H9 (cell line): ENCODE results near the gene PRSS3. TPM values are rescaled to one million over a fixed set of nuclear protein-coding genes. Genes with fewer than 3 reads are reported as not detected.
"Not testable (repeated sequence)": the region's sequence is repeated elsewhere in the genome, so short reads cannot be mapped to it uniquely, and the experiment has no call there.

Experiments used
- DNase-seq: peaks from one replicate; pipeline ENCODE4 v3.0.0-alpha.2; 2017
- H2AFZ ChIP-seq: one replicate; pipeline ENCODE4 v1.6.1; 2013; ENCODE audit warnings: mild to moderate bottlenecking, low read length, control low read depth, moderate library complexity
- H2AK5ac ChIP-seq: 2 replicates; pipeline ENCODE4 v1.6.1; 2013; ENCODE audit warnings: low read length, control low read depth, mixed read lengths; ENCODE audit not compliant: insufficient read length
- H2BK120ac ChIP-seq: one replicate; pipeline ENCODE4 v1.6.1; 2013; ENCODE audit warnings: low read depth, mild to moderate bottlenecking, low read length, control low read depth, inconsistent platforms; ENCODE audit not compliant: poor library complexity, severe bottlenecking
- H2BK12ac ChIP-seq: 2 replicates; pipeline ENCODE4 v1.6.1; 2013; ENCODE audit warnings: low read length, control low read depth, mixed read lengths, low read depth; ENCODE audit not compliant: insufficient read length
- H2BK15ac ChIP-seq: 2 replicates; pipeline ENCODE4 v1.6.1; 2013; ENCODE audit warnings: low read depth, low read length, control low read depth
- H2BK20ac ChIP-seq: one replicate; pipeline ENCODE4 v1.6.1; 2013; ENCODE audit warnings: low read depth, mild to moderate bottlenecking, low read length, control low read depth, inconsistent platforms; ENCODE audit not compliant: poor library complexity, severe bottlenecking
- H2BK5ac ChIP-seq: 2 replicates; pipeline ENCODE4 v1.6.1; 2013; ENCODE audit warnings: low read length, control low read depth, mixed read lengths; ENCODE audit not compliant: insufficient read length
- H3K14ac ChIP-seq: 2 replicates; pipeline ENCODE4 v1.6.1; 2013; ENCODE audit warnings: low read length, control low read depth; ENCODE audit not compliant: insufficient read depth
- H3K18ac ChIP-seq: 2 replicates; pipeline ENCODE4 v1.6.1; 2013; ENCODE audit warnings: low read depth, mild to moderate bottlenecking, mixed read lengths, low read length, control low read depth; ENCODE audit not compliant: insufficient read length
- H3K23ac ChIP-seq: 2 replicates; pipeline ENCODE4 v1.6.1; 2013; ENCODE audit warnings: low read length, control low read depth, mixed read lengths, low read depth; ENCODE audit not compliant: insufficient read length
- H3K23me2 ChIP-seq: 2 replicates; pipeline ENCODE4 v1.6.1; 2013; ENCODE audit warnings: low read depth, mild to moderate bottlenecking, mixed read lengths, low read length, control low read depth; ENCODE audit not compliant: insufficient read length, poor library complexity, severe bottlenecking
- H3K27ac ChIP-seq: 2 replicates; pipeline ENCODE4 v1.5.1; 2013; ENCODE audit warnings: low read length, control low read depth, mixed read lengths, low read depth; ENCODE audit not compliant: insufficient read length
- H3K27me3 ChIP-seq: 2 replicates; pipeline ENCODE4 v1.6.1; 2013; ENCODE audit warnings: low read length, control low read depth, inconsistent platforms; ENCODE audit not compliant: insufficient read depth
- H3K4ac ChIP-seq: 2 replicates; pipeline ENCODE4 v1.6.1; 2013; ENCODE audit warnings: low read depth, mild to moderate bottlenecking, control low read depth, inconsistent platforms, low read length, moderate library complexity
- H3K4me1 ChIP-seq: 2 replicates; pipeline ENCODE4 v1.6.1; 2013; ENCODE audit warnings: low read length, control low read depth, inconsistent platforms; ENCODE audit not compliant: insufficient read depth
- H3K4me2 ChIP-seq: 2 replicates; pipeline ENCODE4 v1.6.1; 2013; ENCODE audit warnings: low read length, control low read depth, mixed read lengths; ENCODE audit not compliant: insufficient read length, insufficient read depth
- H3K56ac ChIP-seq: 2 replicates; pipeline ENCODE4 v1.6.1; 2013; ENCODE audit warnings: low read depth, mild to moderate bottlenecking, mixed read lengths, low read length, control low read depth; ENCODE audit not compliant: insufficient read length
- H3K79me1 ChIP-seq: 2 replicates; pipeline ENCODE4 v1.6.1; 2013; ENCODE audit warnings: low read depth, mild to moderate bottlenecking, moderate library complexity, low read length, control low read depth, inconsistent platforms; ENCODE audit not compliant: insufficient read depth, poor library complexity, severe bottlenecking
- H3K79me2 ChIP-seq: 2 replicates; pipeline ENCODE4 v1.6.1; 2013; ENCODE audit warnings: low read length, control low read depth, inconsistent platforms; ENCODE audit not compliant: insufficient read depth
- H3K9ac ChIP-seq: 2 replicates; pipeline ENCODE4 v1.6.1; 2013; ENCODE audit warnings: low read length, control low read depth, mixed read lengths; ENCODE audit not compliant: insufficient read length; ENCODE audit errors: extremely low read depth
- H3K9me3 ChIP-seq: one replicate; pipeline ENCODE4 v1.6.1; 2013; ENCODE audit warnings: low read depth, low read length, inconsistent platforms; ENCODE audit not compliant: control insufficient read depth
- H3T11ph ChIP-seq: one replicate; pipeline ENCODE4 v1.6.1; 2013; ENCODE audit warnings: mild to moderate bottlenecking, low read length, control low read depth, inconsistent platforms
- H4K20me1 ChIP-seq: one replicate; pipeline ENCODE4 v1.6.1; 2013; ENCODE audit not compliant: control insufficient read depth, insufficient read length, insufficient read depth
- H4K5ac ChIP-seq: 2 replicates; pipeline ENCODE4 v1.6.1; 2013; ENCODE audit warnings: low read depth, mild to moderate bottlenecking, mixed read lengths, low read length, control low read depth; ENCODE audit not compliant: insufficient read length
- H4K8ac ChIP-seq: replicated peaks from 2 replicates; pipeline ENCODE4 v1.6.1; 2013; ENCODE audit warnings: low read length, control low read depth, mixed read lengths, low read depth; ENCODE audit not compliant: insufficient read length
- H4K91ac ChIP-seq: 2 replicates; pipeline ENCODE4 v1.6.1; 2013; ENCODE audit warnings: low read depth, mild to moderate bottlenecking, moderate library complexity, mixed read lengths, low read length, control low read depth; ENCODE audit not compliant: insufficient read length
- H3K27ac Mint-ChIP-seq, 3 experiments: 2 replicates in 2 of 3; 3 replicates in 1 of 3; pipeline ENCODE4 v1.8.0; 2020 to 2021; ENCODE audit warnings: mixed read lengths in 3 of 3, mild to moderate bottlenecking in 1 of 3, moderate library complexity in 1 of 3
- H3K27me3 Mint-ChIP-seq: 2 replicates; pipeline ENCODE4 v1.8.0; 2021; ENCODE audit warnings: low read depth, mild to moderate bottlenecking, moderate library complexity, mixed read lengths
- H3K36me3 Mint-ChIP-seq, 3 experiments: 2 replicates in 2 of 3; 3 replicates in 1 of 3; pipeline ENCODE4 v1.8.0; 2020 to 2021; ENCODE audit warnings: low read depth in 3 of 3, mixed read lengths in 3 of 3; ENCODE audit not compliant: insufficient read depth in 1 of 3
- H3K4me1 Mint-ChIP-seq, 2 experiments: 2 replicates each; pipeline ENCODE4 v1.8.0; 2020; ENCODE audit warnings: mixed read lengths in 2 of 2
- H3K4me3 Mint-ChIP-seq, 2 experiments: 2 replicates in 1 of 2; 3 replicates in 1 of 2; pipeline ENCODE4 v1.8.0; 2020 to 2021; ENCODE audit warnings: mild to moderate bottlenecking in 2 of 2, mixed read lengths in 2 of 2, moderate library complexity in 1 of 2
- H3K9me3 Mint-ChIP-seq, 2 experiments: 2 replicates in 1 of 2; 3 replicates in 1 of 2; pipeline ENCODE4 v1.8.0; 2020; ENCODE audit warnings: mild to moderate bottlenecking in 2 of 2, mixed read lengths in 2 of 2, moderate library complexity in 1 of 2
- CTCF ChIP-seq: fragments of 200-600 bp; sonication (generic); conservative IDR thresholded peaks from 3 replicates; pipeline ENCODE4 v1.8.0; 2021; ENCODE audit warnings: antibody characterized with exemption, mild to moderate bottlenecking
- WGBS: extraction: QIAGEN DNeasy Blood & Tissue Kit; methylation state at CpG from one replicate; pipeline ENCODE4 v1.1.7; 2013; ENCODE audit warnings: missing lambda C conversion rate, low lambda C conversion rate, mixed read lengths; ENCODE audit not compliant: insufficient read length; ENCODE audit errors: extremely low coverage; 5-methylcytosine and 5-hydroxymethylcytosine counted together
- total RNA-seq: library from RNA; stranded (reverse); gene quantifications from 2 replicates; pipeline ENCODE4 v1.2.1, GENCODE V29; 2021

Gene PRSS3
- total RNA-seq, 1 experiment from 2014 or later = not detected

GRCh38 chr9:33748633-33749304 lies 46.6 kb upstream of the PRSS3 start:
- WGBS = no CpG with 5 or more reads among the region's 22 CpGs
- Histone ChIP-seq H3K4me2 (no peak overlapping the region), H2AFZ (no peak overlapping the region), H3K9ac (no peak overlapping the region), H3K56ac (no peak overlapping the region), H4K91ac (no peak overlapping the region), H3K27ac (no peak overlapping the region), H2BK120ac (no peak overlapping the region), H3K23me2 (no peaks in the 10 kb centered on the region), H2BK20ac (no peak overlapping the region), H4K20me1 (no peaks in the 10 kb centered on the region), H3K79me1 (no peaks in the 10 kb centered on the region), H3K27me3 (no peaks in the 10 kb centered on the region), H3K18ac (no peak overlapping the region), H3K79me2 (no peaks in the 10 kb centered on the region), H3K4ac (no peak overlapping the region), H4K8ac (no peak overlapping the region), H2BK12ac (no peak overlapping the region), H4K5ac (no peak overlapping the region), H3K14ac (no peak overlapping the region), H2BK15ac (no peak overlapping the region), H2BK5ac (no peak overlapping the region), H3K9me3 (no peaks in the 10 kb centered on the region), H2AK5ac (no peak overlapping the region), H3T11ph (no peak overlapping the region), H3K4me1 (no peaks in the 10 kb centered on the region), H3K23ac (no peak overlapping the region)
- Mint-ChIP-seq H3K27ac (no peak overlapping the region), H3K27me3 (peaks cover 8% of the 10 kb centered on the region), H3K36me3 (no peaks in the 10 kb centered on the region), H3K9me3 (peaks cover 0 to 3% of the 10 kb centered on the region in 2 experiments; a peak in 3 of 5 replicates), H3K4me1 (no peaks in the 10 kb centered on the region), H3K4me3 (no peak overlapping the region)
- DNase-seq = no peak
- no peak for TF ChIP-seq CTCF

GRCh38 chr9:33749305-33749654 lies 46.1 kb upstream of the PRSS3 start:
- H2BK120ac ChIP-seq, H3K14ac ChIP-seq, H3K23ac ChIP-seq, H3T11ph ChIP-seq, H2BK15ac ChIP-seq, H3K4me3 Mint-ChIP-seq, H4K5ac ChIP-seq, H2AK5ac ChIP-seq, H3K27me3 ChIP-seq, H4K20me1 ChIP-seq, H4K91ac ChIP-seq, H3K27ac ChIP-seq, H3K79me1 ChIP-seq, H3K9ac ChIP-seq, H2BK12ac ChIP-seq, DNase-seq, H2BK5ac ChIP-seq, H2AFZ ChIP-seq, H3K9me3 Mint-ChIP-seq, H4K8ac ChIP-seq, H3K23me2 ChIP-seq, H3K4me1 ChIP-seq, H3K79me2 ChIP-seq, H2BK20ac ChIP-seq, H3K4ac ChIP-seq, H3K36me3 Mint-ChIP-seq, H3K4me1 Mint-ChIP-seq, H3K9me3 ChIP-seq, H3K4me2 ChIP-seq, H3K27ac Mint-ChIP-seq, H3K18ac ChIP-seq, H3K56ac ChIP-seq: not testable (repeated sequence)
- WGBS = no CpG with 5 or more reads among the region's 6 CpGs
- peaks cover 11% of the 10 kb centered on the region for H3K27me3 Mint-ChIP-seq
